Activated B cell treated with CpG ODN at 0.5 μM for 24 hours (primary cell): ENCODE data around the gene RARRES1. TPM values are rescaled to one million over a fixed set of nuclear protein-coding genes. Genes with fewer than 3 reads are reported as not detected.

ENCODE experiments used
- ATAC-seq: fragments of 200-7000 bp; cut with Tn5 transposase; one replicate; pipeline ENCODE4 v1.10.0; 2021; ENCODE audit warnings: low read depth, mild to moderate bottlenecking, moderate library complexity
- CTCF ChIA-PET: fragments of 350-600 bp; sonication (Branson Sonifier 250); formaldehyde crosslinking; loops from one replicate; lab custom pipeline; 2021; ENCODE audit warnings: antibody characterized with exemption; lab: Charles Lee
- POLR2A ChIA-PET: fragments of 350-600 bp; sonication (Branson Sonifier 250); formaldehyde crosslinking; loops from one replicate; lab custom pipeline; 2021; ENCODE audit warnings: antibody characterized with exemption; lab: Charles Lee
- DNase-seq: peaks from one replicate; pipeline ENCODE4 v3.0.0; 2022
- H3K27ac Mint-ChIP-seq: one replicate; pipeline ENCODE4 v1.8.0; 2020; ENCODE audit warnings: mixed read lengths
- H3K27me3 Mint-ChIP-seq: one replicate; pipeline ENCODE4 v1.8.0; 2021; ENCODE audit warnings: mixed read lengths
- H3K36me3 Mint-ChIP-seq: one replicate; pipeline ENCODE4 v1.8.0; 2021; ENCODE audit warnings: low read depth, mixed read lengths
- H3K4me1 Mint-ChIP-seq: one replicate; pipeline ENCODE4 v1.8.0; 2021; ENCODE audit warnings: mixed read lengths
- H3K4me3 Mint-ChIP-seq: one replicate; pipeline ENCODE4 v1.8.0; 2020; ENCODE audit warnings: mild to moderate bottlenecking, mixed read lengths
- H3K9me3 Mint-ChIP-seq: one replicate; pipeline ENCODE4 v1.8.0; 2020; ENCODE audit warnings: mixed read lengths
- intact Hi-C: fragments of 100-400 bp; cut with micrococcal nuclease; formaldehyde crosslinking; loops from one replicate; pipeline ENCODE4 v1.15.1; 2024
- total RNA-seq: library from RNA; stranded (reverse); gene quantifications from 2 replicates; pipeline ENCODE4 v1.2.3, GENCODE V29; 2022
- TF ChIP-seq, protein P1 (sequence below): fragments of 200-600 bp; IDR thresholded peaks from one replicate; pipeline ENCODE4 v1.8.0; 2022; ENCODE audit warnings: antibody characterized with exemption, mild to moderate bottlenecking

The RARRES1 gene
- total RNA-seq, 1 donor from 2014 or later, result not detected

DNA sequence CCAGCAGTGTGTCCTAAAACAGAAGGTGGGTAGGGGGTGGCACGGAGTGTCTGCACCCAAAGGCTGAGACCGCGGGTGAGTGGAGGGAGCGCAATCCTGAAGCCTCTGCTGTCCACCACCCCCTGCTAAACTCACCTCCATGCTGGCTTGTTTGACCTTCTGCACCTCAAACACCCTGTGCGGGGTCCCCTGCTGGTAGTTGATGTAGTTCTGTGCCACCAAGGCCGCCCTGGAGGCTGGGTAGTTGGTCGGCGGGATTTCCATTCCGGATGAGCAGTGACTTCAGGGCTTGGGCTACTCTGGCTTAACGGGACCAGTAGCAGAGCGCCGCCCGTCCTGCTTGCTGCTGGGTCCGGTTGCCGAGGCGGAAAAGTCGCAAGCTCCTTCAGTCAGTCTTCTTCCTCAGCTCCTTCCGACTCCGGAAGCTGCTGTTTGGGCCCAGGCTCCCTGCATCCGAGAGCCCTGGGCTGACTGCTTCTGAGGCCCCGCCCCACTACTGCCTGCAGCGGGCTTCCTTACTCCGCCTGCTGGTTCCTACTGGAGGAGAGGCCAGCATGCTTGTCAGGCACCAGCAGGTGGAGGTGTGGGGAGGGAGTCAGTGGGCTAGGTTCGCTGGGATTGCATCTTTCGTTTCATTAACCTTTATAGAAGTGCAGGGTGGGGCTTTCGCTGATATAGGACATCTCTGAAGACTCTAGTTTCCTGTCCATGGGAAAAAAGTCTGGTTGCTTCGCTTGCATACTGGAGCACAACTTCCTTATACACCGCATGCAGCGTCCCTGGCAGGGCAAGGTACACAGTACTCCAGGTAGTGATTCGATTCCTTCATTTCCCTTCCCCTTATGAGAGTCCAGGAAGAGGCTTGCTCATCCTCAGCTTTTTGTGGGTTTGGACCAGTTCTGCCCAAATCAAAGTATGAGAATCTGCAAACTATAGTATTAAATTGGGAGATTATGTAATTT is 59.8 kb downstream of the RARRES1 start, which contains the start of gene LXN:
LXN (minus strand) TSS at position 434 of the 962 bp plus-strand sequence; CDS start at position 264, 170 bp downstream.
- ChIA-PET CTCF (interaction anchor here (0.9 to 1.8 kb wide), 4 partner anchors 11 to 28 kb away, joined by 3 to 6 read pairs (median 3); partner anchors contain the start of gene GFM1), POLR2A (interaction anchor here (1.0 kb wide), 1 partner anchor 28 kb away, joined by 10 read pairs; the partner anchor contains the start of gene GFM1)
- intact Hi-C loops, result loop anchor here (1.0 to 5.0 kb wide), 3 partner anchors 14 to 130 kb away; partner anchors contain the start of gene MFSD1
- DNase-seq (peak; percentile 54), ATAC-seq (peak; percentile 98)
- Mint-ChIP-seq H3K4me3 (peak within 1 kb of the TSS; percentile 94), H3K36me3 (peaks cover 35% of the 10 kb centered on the region), H3K9me3 (no peaks in the 10 kb centered on the region), H3K27me3 (no peaks in the 10 kb centered on the region), H3K27ac (peak within 1 kb of the TSS; percentile 86), H3K4me1 (peaks cover 21% of the 10 kb centered on the region)
- TF ChIP-seq, protein P1, sequence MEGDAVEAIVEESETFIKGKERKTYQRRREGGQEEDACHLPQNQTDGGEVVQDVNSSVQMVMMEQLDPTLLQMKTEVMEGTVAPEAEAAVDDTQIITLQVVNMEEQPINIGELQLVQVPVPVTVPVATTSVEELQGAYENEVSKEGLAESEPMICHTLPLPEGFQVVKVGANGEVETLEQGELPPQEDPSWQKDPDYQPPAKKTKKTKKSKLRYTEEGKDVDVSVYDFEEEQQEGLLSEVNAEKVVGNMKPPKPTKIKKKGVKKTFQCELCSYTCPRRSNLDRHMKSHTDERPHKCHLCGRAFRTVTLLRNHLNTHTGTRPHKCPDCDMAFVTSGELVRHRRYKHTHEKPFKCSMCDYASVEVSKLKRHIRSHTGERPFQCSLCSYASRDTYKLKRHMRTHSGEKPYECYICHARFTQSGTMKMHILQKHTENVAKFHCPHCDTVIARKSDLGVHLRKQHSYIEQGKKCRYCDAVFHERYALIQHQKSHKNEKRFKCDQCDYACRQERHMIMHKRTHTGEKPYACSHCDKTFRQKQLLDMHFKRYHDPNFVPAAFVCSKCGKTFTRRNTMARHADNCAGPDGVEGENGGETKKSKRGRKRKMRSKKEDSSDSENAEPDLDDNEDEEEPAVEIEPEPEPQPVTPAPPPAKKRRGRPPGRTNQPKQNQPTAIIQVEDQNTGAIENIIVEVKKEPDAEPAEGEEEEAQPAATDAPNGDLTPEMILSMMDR, result no peak

DNA sequence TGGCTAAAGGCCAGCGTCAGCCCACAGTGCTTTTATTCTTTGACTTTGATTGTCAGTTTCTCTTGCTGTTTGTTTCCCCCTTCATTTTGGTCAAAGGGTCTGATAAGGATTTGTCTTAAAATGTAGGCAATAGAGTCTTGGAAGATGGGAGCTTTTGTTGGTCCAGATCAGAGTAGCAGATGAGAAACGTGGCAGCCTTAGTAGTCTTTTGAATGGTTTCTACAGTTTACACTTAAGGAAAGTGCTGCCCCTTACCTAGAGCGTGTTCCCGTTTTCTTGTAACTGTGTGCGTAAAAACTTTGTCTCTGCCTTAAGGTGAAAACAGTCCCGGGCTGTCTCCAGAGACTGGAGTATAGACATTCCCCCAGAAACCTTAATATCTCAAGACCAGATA is 60.4 kb downstream of the RARRES1 start:
- Mint-ChIP-seq H3K27me3 (no peaks in the 10 kb centered on the region), H3K36me3 (peaks cover 35% of the 10 kb centered on the region), H3K27ac (peak overlapping the region; percentile 86), H3K4me1 (peaks cover 21% of the 10 kb centered on the region), H3K9me3 (no peaks in the 10 kb centered on the region), H3K4me3 (peak overlapping the region; percentile 94)
- ATAC-seq (no peak), DNase-seq (no peak)
- POLR2A ChIA-PET, result interaction anchor here (1.0 kb wide), 1 partner anchor 27 kb away, joined by 10 read pairs; the partner anchor contains the start of gene GFM1
- intact Hi-C loops, result loop anchor here (1.0 to 5.0 kb wide), 3 partner anchors 13 to 130 kb away; partner anchors contain the start of gene MFSD1
- CTCF ChIA-PET, result interaction anchor here (0.9 to 1.8 kb wide), 4 partner anchors 11 to 27 kb away, joined by 3 to 6 read pairs (median 3); partner anchors contain the start of gene GFM1
- TF ChIP-seq, protein P1, result no peak

DNA sequence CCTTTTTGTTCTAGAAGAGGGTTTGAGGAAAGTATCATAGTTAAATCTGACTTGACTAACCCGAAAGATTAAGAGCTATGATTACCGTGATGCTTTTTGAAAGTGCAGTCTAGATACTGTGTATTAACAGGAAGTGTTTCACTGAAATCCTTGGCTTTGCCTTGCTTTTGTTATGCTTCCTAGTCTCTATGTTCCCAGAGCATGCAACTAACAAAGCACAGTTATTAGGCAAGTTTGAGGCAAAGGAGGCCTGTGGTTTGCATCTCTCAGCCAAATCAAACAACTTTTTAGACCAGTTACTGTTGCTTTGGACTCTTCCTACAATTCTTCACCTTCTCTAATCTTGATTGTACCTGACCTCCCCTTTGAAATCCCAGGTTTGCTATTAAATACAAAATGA is 63.8 kb downstream of the RARRES1 start:
- Mint-ChIP-seq H3K27ac (no peak overlapping the region), H3K27me3 (no peaks in the 10 kb centered on the region), H3K9me3 (no peaks in the 10 kb centered on the region), H3K36me3 (peaks cover 65% of the 10 kb centered on the region), H3K4me1 (peaks cover 21% of the 10 kb centered on the region), H3K4me3 (no peak overlapping the region)
- CTCF ChIA-PET, result no interaction called here
- TF ChIP-seq, protein P1, result no peak
- no peak for DNase-seq
- intact Hi-C loops, result no loop called here
- no peak for ATAC-seq
- POLR2A ChIA-PET, result no interaction called here

DNA sequence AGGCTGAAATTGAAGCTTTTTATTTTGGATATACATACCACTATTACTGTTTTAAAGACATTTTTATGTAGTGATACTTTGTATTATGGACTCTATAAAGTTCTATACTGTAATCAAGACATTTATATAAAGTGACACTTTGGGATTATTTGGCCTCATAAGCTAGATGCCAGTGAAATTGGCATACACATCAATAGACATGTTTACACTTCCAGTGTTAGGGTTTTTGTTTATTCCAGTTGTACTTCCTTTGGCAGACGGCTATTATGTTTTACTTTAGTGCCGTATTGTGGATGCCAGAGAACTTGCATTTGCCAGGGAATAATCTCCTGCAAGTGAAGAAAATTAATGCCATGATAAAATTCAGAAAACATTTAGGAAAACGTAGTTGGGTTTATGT is 65.8 kb downstream of the RARRES1 start:
- intact Hi-C loops, result no loop called here
- no peaks in the 10 kb centered on the region for H3K27me3 Mint-ChIP-seq
- peaks cover 5% of the 10 kb centered on the region for H3K4me1 Mint-ChIP-seq
- peaks cover 73% of the 10 kb centered on the region for H3K36me3 Mint-ChIP-seq
- H3K4me3 Mint-ChIP-seq, result no peak overlapping the region
- POLR2A ChIA-PET, result no interaction called here
- CTCF ChIA-PET, result no interaction called here
- no peak for ATAC-seq
- no peak overlapping the region for H3K27ac Mint-ChIP-seq
- no peaks in the 10 kb centered on the region for H3K9me3 Mint-ChIP-seq
- DNase-seq, result no peak
- TF ChIP-seq, protein P1, result no peak

DNA sequence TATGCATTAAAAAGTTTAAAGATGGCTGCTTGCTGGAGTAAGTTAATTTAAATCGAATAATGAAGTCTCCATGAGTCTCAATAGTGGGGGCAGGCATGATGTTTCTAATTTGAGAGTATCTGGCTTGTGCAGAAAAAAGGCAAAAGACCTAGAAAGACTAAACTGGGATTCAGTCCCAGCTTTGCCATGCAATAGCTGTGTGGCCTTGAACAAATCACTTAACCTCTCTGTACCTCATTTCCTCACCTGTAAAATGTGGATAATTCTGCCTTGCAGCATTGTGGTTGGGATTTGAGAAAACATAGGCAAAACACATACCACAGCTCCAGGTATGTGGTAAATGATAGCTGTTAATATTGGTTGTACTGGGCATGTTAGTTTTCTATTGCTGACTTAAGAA is 68.4 kb downstream of the RARRES1 start:
- H3K36me3 Mint-ChIP-seq, result peaks cover 80% of the 10 kb centered on the region
- CTCF ChIA-PET, result no interaction called here
- no peaks in the 10 kb centered on the region for H3K9me3 Mint-ChIP-seq
- H3K27me3 Mint-ChIP-seq, result no peaks in the 10 kb centered on the region
- TF ChIP-seq, protein P1, result no peak
- POLR2A ChIA-PET, result no interaction called here
- ATAC-seq (no peak), DNase-seq (no peak)
- no peaks in the 10 kb centered on the region for H3K4me1 Mint-ChIP-seq
- no peak overlapping the region for H3K4me3 Mint-ChIP-seq
- no peak overlapping the region for H3K27ac Mint-ChIP-seq
- intact Hi-C loops, result no loop called here
